Thyroid gland (tissue), 4 donors: ENCODE data around the gene CACUL1. TPM values are rescaled to one million over a fixed set of nuclear protein-coding genes. Genes with fewer than 3 reads are reported as not detected.

Experiments used
- DNase-seq, 2 donors: peaks; one replicate each; pipeline ENCODE4 v3.0.0-alpha.2; 2019
- H3K27ac ChIP-seq, 3 donors: fragments of 200-600 bp; sonication (generic); 1 replicate in 2 of 3; 2 replicates in 1 of 3; pipeline ENCODE4 v1.5.1; 2016 to 2019; ENCODE audit warnings: mild to moderate bottlenecking in 1 of 3, moderate library complexity in 1 of 3
- H3K27me3 ChIP-seq: fragments of 200-600 bp; sonication (generic); one replicate; pipeline ENCODE4 v1.5.1; 2019
- H3K36me3 ChIP-seq, 2 donors: fragments of 200-600 bp; sonication (generic); one replicate each; pipeline ENCODE4 v1.5.1; 2016 to 2019
- H3K4me1 ChIP-seq, 2 donors: fragments of 200-600 bp; sonication (generic); one replicate each; pipeline ENCODE4 v1.5.1; 2017 to 2019
- H3K4me3 ChIP-seq, 3 donors: fragments of 200-600 bp; sonication (generic); replicated peaks in 1 of 3; 1 replicate in 2 of 3; 2 replicates in 1 of 3; pipeline ENCODE4 v1.5.1; 2016; ENCODE audit warnings: mild to moderate bottlenecking in 1 of 3
- H3K9me3 ChIP-seq: fragments of 200-600 bp; sonication (generic); one replicate; pipeline ENCODE4 v1.5.1; 2017
- CTCF ChIP-seq, 6 experiments: fragments of 200-600 bp in 3 of 6; fragments of 450-650 bp in 3 of 6; sonication (generic) in 3 of 6; IDR thresholded peaks; one replicate each; pipeline ENCODE4 v1.5.1; 2016 to 2019; ENCODE audit warnings: antibody characterized with exemption in 6 of 6, mild to moderate bottlenecking in 2 of 6, inconsistent platforms in 1 of 6, moderate library complexity in 1 of 6
- POLR2A ChIP-seq, 2 donors: fragments of 450-650 bp; IDR thresholded peaks; one replicate each; pipeline ENCODE4 v1.6.1; 2017; ENCODE audit warnings: antibody characterized with exemption in 2 of 2, mild to moderate bottlenecking in 2 of 2, moderate library complexity in 1 of 2
- WGBS, 2 donors: methylation state at CpG; one replicate each; pipeline ENCODE4 v1.1.5; 2017; 5-methylcytosine and 5-hydroxymethylcytosine counted together
- intact Hi-C: fragments of 100-400 bp; cut with DNase I; formaldehyde crosslinking; loops from one replicate; pipeline ENCODE4 v1.15.1; 2023
- total RNA-seq, 4 donors: library from RNA; depleted of rRNA; stranded (reverse); fragments of >200 nt; gene quantifications; one replicate each; pipeline ENCODE4 v1.2.3, GENCODE V29; 2016

The CACUL1 gene
- total RNA-seq, 4 donors from 2014 or later, result 23.0 to 36.8 (median 31.5) TPM

- no peaks in the 10 kb centered on the region for H3K36me3 ChIP-seq
- TF ChIP-seq POLR2A (IDR thresholded peaks at IDR 0.05), result no peak
- TF ChIP-seq CTCF (IDR thresholded peaks at IDR 0.05), result no peak
- peak; percentile 14 to 32 for DNase-seq
- no peaks in the 10 kb centered on the region for H3K9me3 ChIP-seq
- peaks cover 12 to 32% of the 10 kb centered on the region in 2 donors for H3K4me1 ChIP-seq
- no peaks in the 10 kb centered on the region for H3K27me3 ChIP-seq
- peak overlapping the region; percentile 4 to 44 (median 31) for H3K27ac ChIP-seq
- WGBS, 2 donors, result 27 to 35% methylated on average over 7 of the region's 7 CpGs
- intact Hi-C loops, result no loop called here
- no peak overlapping the region for H3K4me3 ChIP-seq
Measured at GRCh38 chr10:118730756-118731456, 23.9 kb downstream of the CACUL1 start.

GRCh38 chr10:118729641-118730258 is 25.0 kb downstream of the CACUL1 start:
- Histone ChIP-seq H3K9me3 (no peaks in the 10 kb centered on the region), H3K27ac (peak overlapping the region in 1 of 3 donors; percentile 21), H3K4me1 (peaks cover 12 to 32% of the 10 kb centered on the region in 2 donors), H3K27me3 (no peaks in the 10 kb centered on the region), H3K36me3 (no peaks in the 10 kb centered on the region), H3K4me3 (no peak overlapping the region)
- DNase-seq, result no peak
- intact Hi-C loops, result no loop called here
- no peak for TF ChIP-seq POLR2A (IDR thresholded peaks at IDR 0.05)
- no peak for TF ChIP-seq CTCF (IDR thresholded peaks at IDR 0.05)
- 71 to 72% methylated on average over 2 of the region's 2 CpGs for WGBS, 2 donors

DNA sequence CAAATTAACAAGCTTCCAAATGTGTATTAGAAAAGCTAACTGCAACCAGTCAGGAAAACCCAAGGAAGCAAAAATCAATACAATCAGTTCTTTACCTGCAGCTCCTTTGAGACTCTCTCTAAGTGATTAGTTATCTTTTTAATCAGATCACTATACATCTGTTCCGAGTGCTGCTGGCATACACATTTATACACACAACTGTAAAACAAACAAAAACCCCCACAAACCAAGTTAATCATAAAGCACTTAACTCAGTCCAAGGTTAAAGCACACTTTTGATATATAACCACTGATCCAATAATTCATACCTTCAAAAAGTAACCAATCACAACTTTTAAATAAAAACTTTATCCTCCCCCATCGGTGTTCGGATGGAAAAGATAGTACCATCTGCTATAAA is 25.6 kb downstream of the CACUL1 start:
- DNase-seq, result no peak
- H3K4me1 ChIP-seq, result peaks cover 12 to 32% of the 10 kb centered on the region in 2 donors

GRCh38 chr10:118725886-118726500 is 28.8 kb downstream of the CACUL1 start:
- H3K36me3 ChIP-seq, result no peaks in the 10 kb centered on the region
- intact Hi-C loops, result no loop called here
- TF ChIP-seq CTCF (IDR thresholded peaks at IDR 0.05) (no peak), POLR2A (IDR thresholded peaks at IDR 0.05) (no peak)
- no peak for DNase-seq
- 55% methylated on average over 4 of the region's 4 CpGs for WGBS, 2 donors
- H3K27me3 ChIP-seq, result no peaks in the 10 kb centered on the region
- H3K27ac ChIP-seq, result no peak overlapping the region
- no peaks in the 10 kb centered on the region for H3K9me3 ChIP-seq
- peaks cover 7 to 21% of the 10 kb centered on the region in 2 donors for H3K4me1 ChIP-seq
- no peak overlapping the region for H3K4me3 ChIP-seq

More for the DNA sequence above, 25.6 kb downstream of the CACUL1 start:
- Histone ChIP-seq H3K36me3 (no peaks in the 10 kb centered on the region), H3K27me3 (no peaks in the 10 kb centered on the region), H3K9me3 (no peaks in the 10 kb centered on the region), H3K27ac (peak overlapping the region in 1 of 3 donors; percentile 21), H3K4me3 (no peak overlapping the region)
- intact Hi-C loops, result no loop called here
- TF ChIP-seq CTCF (IDR thresholded peaks at IDR 0.05) (no peak), POLR2A (IDR thresholded peaks at IDR 0.05) (no peak)
- 80 to 82% methylated on average over 3 of the region's 3 CpGs for WGBS, 2 donors

GRCh38 chr10:118723466-118723865 is 31.3 kb downstream of the CACUL1 start:
- TF ChIP-seq CTCF (IDR thresholded peaks at IDR 0.05), result no peak
- no peak for TF ChIP-seq POLR2A (IDR thresholded peaks at IDR 0.05)
- Histone ChIP-seq H3K4me3 (no peak overlapping the region), H3K9me3 (no peaks in the 10 kb centered on the region), H3K27me3 (no peaks in the 10 kb centered on the region), H3K36me3 (no peaks in the 10 kb centered on the region), H3K27ac (no peak overlapping the region), H3K4me1 (peaks cover 0 to 3% of the 10 kb centered on the region in 2 donors)
- 94 to 97% methylated on average over 6 of the region's 6 CpGs for WGBS, 2 donors
- no peak for DNase-seq
- intact Hi-C loops, result no loop called here
